ENCODE data around the gene GLYR1.
"Not testable (repeated sequence)": the region's sequence is repeated elsewhere in the genome, so short reads cannot be mapped to it uniquely, and the experiment has no call there.

The GLYR1 gene

GRCh38 chr16:4788910-4789309 lies 58.2 kb downstream of the GLYR1 start:
- Histone ChIP-seq H3K4me3 (ENCODE audit: low read depth, low read length) (no peak overlapping the region), H3K27ac (peak overlapping the region; percentile 90), H3K9me3 (ENCODE audit: severe bottlenecking) (no peaks in the 10 kb centered on the region), H3K36me3 (no peaks in the 10 kb centered on the region), H3K27me3 (ENCODE audit: insufficient read depth, low read depth, severe bottlenecking) (no peaks in the 10 kb centered on the region)
- TF ChIP-seq CTCF (IDR thresholded peaks at IDR 0.05; ENCODE audit: low read depth, low read length): no peak
- no peak for DNase-seq

GRCh38 chr16:4788489-4788889 lies 58.6 kb downstream of the GLYR1 start:
- Histone ChIP-seq H3K27ac (peak overlapping the region; percentile 90), H3K27me3 (ENCODE audit: insufficient read depth, low read depth, severe bottlenecking) (no peaks in the 10 kb centered on the region), H3K9me3 (ENCODE audit: severe bottlenecking) (no peaks in the 10 kb centered on the region), H3K4me3 (ENCODE audit: low read depth, low read length) (no peak overlapping the region), H3K36me3 (no peaks in the 10 kb centered on the region)
- TF ChIP-seq CTCF (IDR thresholded peaks at IDR 0.05; ENCODE audit: low read depth, low read length): no peak
- DNase-seq: no peak

GRCh38 chr16:4787627-4788482 lies 59.2 kb downstream of the GLYR1 start, which contains the start of gene SEPTIN12:
Gene SEPTIN12 (minus strand): TSS chr16:4788345. CDS start chr16:4787645, 700 bp downstream.
- Histone ChIP-seq H3K36me3 (no peaks in the 10 kb centered on the region), H3K27ac (peak within 1 kb of the TSS; percentile 90), H3K9me3 (ENCODE audit: severe bottlenecking) (no peaks in the 10 kb centered on the region), H3K4me3 (ENCODE audit: low read depth, low read length) (no peak within 1 kb of the TSS; the same call in 1 of the 2 replicates), H3K27me3 (ENCODE audit: insufficient read depth, low read depth, severe bottlenecking) (no peaks in the 10 kb centered on the region)
- peak; percentile 99 for DNase-seq
- TF ChIP-seq CTCF (IDR thresholded peaks at IDR 0.05; ENCODE audit: low read depth, low read length): peak; percentile 83

GRCh38 chr16:4787068-4787467 lies 60.0 kb downstream of the GLYR1 start:
- Histone ChIP-seq H3K9me3 (ENCODE audit: severe bottlenecking) (no peaks in the 10 kb centered on the region), H3K27me3 (ENCODE audit: insufficient read depth, low read depth, severe bottlenecking) (no peaks in the 10 kb centered on the region), H3K36me3 (no peaks in the 10 kb centered on the region), H3K27ac (peak overlapping the region; percentile 90), H3K4me3 (ENCODE audit: low read depth, low read length) (no peak overlapping the region)
- no peak for TF ChIP-seq CTCF (IDR thresholded peaks at IDR 0.05; ENCODE audit: low read depth, low read length)
- DNase-seq: no peak

- H3K36me3 ChIP-seq: no peaks in the 10 kb centered on the region
- no peak for DNase-seq
- H3K4me3 ChIP-seq (ENCODE audit: low read depth, low read length): no peak overlapping the region
- no peaks in the 10 kb centered on the region for H3K27me3 ChIP-seq (ENCODE audit: insufficient read depth, low read depth, severe bottlenecking)
- no peaks in the 10 kb centered on the region for H3K9me3 ChIP-seq (ENCODE audit: severe bottlenecking)
- TF ChIP-seq CTCF (IDR thresholded peaks at IDR 0.05; ENCODE audit: low read depth, low read length): no peak
- no peak overlapping the region for H3K27ac ChIP-seq
These were observed 61.2 kb downstream of the GLYR1 start for GRCh38 chr16:4785758-4786433.

- not testable (repeated sequence) for H3K9me3 ChIP-seq (ENCODE audit: severe bottlenecking); H3K4me3 ChIP-seq (ENCODE audit: low read depth, low read length); DNase-seq; H3K27me3 ChIP-seq (ENCODE audit: insufficient read depth, low read depth, severe bottlenecking); H3K36me3 ChIP-seq
- H3K27ac ChIP-seq: peak overlapping the region; percentile 4; the same call in 1 of the 2 replicates
These were observed 62.6 kb downstream of the GLYR1 start for GRCh38 chr16:4784444-4784987.
